Ovary (tissue), 3 donors: ENCODE data around the gene CDH23.

Experiments used
- EP300 ChIP-seq: sonication (generic); formaldehyde crosslinking; IDR thresholded peaks from one replicate; pipeline ENCODE4 v1.6.1; 2017; ENCODE audit warnings: antibody characterized with exemption
- POLR2A ChIP-seq: fragments of 450-650 bp; IDR thresholded peaks from one replicate; pipeline ENCODE4 v1.6.1; 2017; ENCODE audit warnings: antibody characterized with exemption, mild to moderate bottlenecking, moderate library complexity
- TF ChIP-seq, protein P1 (sequence below), 3 donors: fragments of 450-650 bp in 2 of 3; fragments of 200-600 bp in 1 of 3; IDR thresholded peaks; one replicate each; pipeline versions ENCODE4 v1.5.1 to v1.8.0; 2016 to 2022; ENCODE audit warnings: antibody characterized with exemption in 3 of 3, mild to moderate bottlenecking in 1 of 3
- donor health status: DM: no; HTN: no; CAD: no.

- TF ChIP-seq POLR2A (no peak), EP300 (no peak)
- TF ChIP-seq, protein P1, sequence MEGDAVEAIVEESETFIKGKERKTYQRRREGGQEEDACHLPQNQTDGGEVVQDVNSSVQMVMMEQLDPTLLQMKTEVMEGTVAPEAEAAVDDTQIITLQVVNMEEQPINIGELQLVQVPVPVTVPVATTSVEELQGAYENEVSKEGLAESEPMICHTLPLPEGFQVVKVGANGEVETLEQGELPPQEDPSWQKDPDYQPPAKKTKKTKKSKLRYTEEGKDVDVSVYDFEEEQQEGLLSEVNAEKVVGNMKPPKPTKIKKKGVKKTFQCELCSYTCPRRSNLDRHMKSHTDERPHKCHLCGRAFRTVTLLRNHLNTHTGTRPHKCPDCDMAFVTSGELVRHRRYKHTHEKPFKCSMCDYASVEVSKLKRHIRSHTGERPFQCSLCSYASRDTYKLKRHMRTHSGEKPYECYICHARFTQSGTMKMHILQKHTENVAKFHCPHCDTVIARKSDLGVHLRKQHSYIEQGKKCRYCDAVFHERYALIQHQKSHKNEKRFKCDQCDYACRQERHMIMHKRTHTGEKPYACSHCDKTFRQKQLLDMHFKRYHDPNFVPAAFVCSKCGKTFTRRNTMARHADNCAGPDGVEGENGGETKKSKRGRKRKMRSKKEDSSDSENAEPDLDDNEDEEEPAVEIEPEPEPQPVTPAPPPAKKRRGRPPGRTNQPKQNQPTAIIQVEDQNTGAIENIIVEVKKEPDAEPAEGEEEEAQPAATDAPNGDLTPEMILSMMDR (IDR thresholded peaks at IDR 0.05), result no peak
Observed at GRCh38 chr10:71688256-71688655, 291.5 kb downstream of the CDH23 start.
